Hepatocyte (in vitro differentiated cells): Measurements from ENCODE around the gene FADS3.

Experiments used
- EZH2 ChIP-seq: fragments of 200-600 bp; sonication (generic); IDR thresholded peaks from 2 replicates; pipeline ENCODE4 v1.6.1; 2016; ENCODE audit warnings: antibody characterized with exemption, mild to moderate bottlenecking, borderline replicate concordance
- EZH2phosphoT487 ChIP-seq: fragments of 200-600 bp; sonication (generic); IDR thresholded peaks from one replicate; pipeline ENCODE4 v1.6.1; 2018; ENCODE audit warnings: antibody characterized with exemption, mild to moderate bottlenecking, low read depth, moderate library complexity; ENCODE audit not compliant: unreplicated experiment, severe bottlenecking
- TF ChIP-seq, protein P1 (sequence below): fragments of 200-600 bp; sonication (generic); IDR thresholded peaks from 2 replicates; pipeline ENCODE4 v1.5.1; 2016; ENCODE audit warnings: antibody characterized with exemption, mild to moderate bottlenecking; ENCODE audit not compliant: poor library complexity

GRCh38 chr11:61836193-61836592, 55.2 kb downstream of the FADS3 start:
- TF ChIP-seq, protein P1, sequence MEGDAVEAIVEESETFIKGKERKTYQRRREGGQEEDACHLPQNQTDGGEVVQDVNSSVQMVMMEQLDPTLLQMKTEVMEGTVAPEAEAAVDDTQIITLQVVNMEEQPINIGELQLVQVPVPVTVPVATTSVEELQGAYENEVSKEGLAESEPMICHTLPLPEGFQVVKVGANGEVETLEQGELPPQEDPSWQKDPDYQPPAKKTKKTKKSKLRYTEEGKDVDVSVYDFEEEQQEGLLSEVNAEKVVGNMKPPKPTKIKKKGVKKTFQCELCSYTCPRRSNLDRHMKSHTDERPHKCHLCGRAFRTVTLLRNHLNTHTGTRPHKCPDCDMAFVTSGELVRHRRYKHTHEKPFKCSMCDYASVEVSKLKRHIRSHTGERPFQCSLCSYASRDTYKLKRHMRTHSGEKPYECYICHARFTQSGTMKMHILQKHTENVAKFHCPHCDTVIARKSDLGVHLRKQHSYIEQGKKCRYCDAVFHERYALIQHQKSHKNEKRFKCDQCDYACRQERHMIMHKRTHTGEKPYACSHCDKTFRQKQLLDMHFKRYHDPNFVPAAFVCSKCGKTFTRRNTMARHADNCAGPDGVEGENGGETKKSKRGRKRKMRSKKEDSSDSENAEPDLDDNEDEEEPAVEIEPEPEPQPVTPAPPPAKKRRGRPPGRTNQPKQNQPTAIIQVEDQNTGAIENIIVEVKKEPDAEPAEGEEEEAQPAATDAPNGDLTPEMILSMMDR, result no peak
- TF ChIP-seq EZH2 (no peak), EZH2phosphoT487 (no peak)
